Lower leg skin (tissue), 4 donors: ENCODE results near the gene PAQR8. TPM values are rescaled to one million over a fixed set of nuclear protein-coding genes. Genes with fewer than 3 reads are reported as not detected.

Source experiments
- DNase-seq, 2 donors: peaks; one replicate each; pipeline ENCODE4 v3.0.0-alpha.2; 2019; ENCODE audit warnings: low spot score in 2 of 2
- H3K4me3 ChIP-seq: fragments of 200-600 bp; sonication (generic); 2 replicates; pipeline ENCODE4 v1.5.1; 2017; ENCODE audit warnings: mild to moderate bottlenecking, low read depth; ENCODE audit not compliant: poor library complexity, severe bottlenecking
- POLR2A ChIP-seq, 2 donors: fragments of 450-650 bp; IDR thresholded peaks; one replicate each; pipeline ENCODE4 v1.6.1; 2016 to 2017; ENCODE audit warnings: antibody characterized with exemption in 2 of 2, mild to moderate bottlenecking in 1 of 2, moderate library complexity in 1 of 2
- WGBS, 2 donors: methylation state at CpG; one replicate each; pipeline ENCODE4 v1.1.5; 2018; 5-methylcytosine and 5-hydroxymethylcytosine counted together
- intact Hi-C: fragments of 100-400 bp; cut with DNase I; formaldehyde crosslinking; loops from one replicate; pipeline ENCODE4 v1.15.0; 2023; ENCODE audit warnings: low total_unique reads
- total RNA-seq, 4 donors: library from RNA; depleted of rRNA; stranded (reverse); fragments of >200 nt; gene quantifications; one replicate each; pipeline ENCODE4 v1.1.0, GENCODE V29; 2016

PAQR8 gene
- total RNA-seq, 4 donors from 2014 or later: 1.6 to 4.3 (median 2.1) TPM

DNA sequence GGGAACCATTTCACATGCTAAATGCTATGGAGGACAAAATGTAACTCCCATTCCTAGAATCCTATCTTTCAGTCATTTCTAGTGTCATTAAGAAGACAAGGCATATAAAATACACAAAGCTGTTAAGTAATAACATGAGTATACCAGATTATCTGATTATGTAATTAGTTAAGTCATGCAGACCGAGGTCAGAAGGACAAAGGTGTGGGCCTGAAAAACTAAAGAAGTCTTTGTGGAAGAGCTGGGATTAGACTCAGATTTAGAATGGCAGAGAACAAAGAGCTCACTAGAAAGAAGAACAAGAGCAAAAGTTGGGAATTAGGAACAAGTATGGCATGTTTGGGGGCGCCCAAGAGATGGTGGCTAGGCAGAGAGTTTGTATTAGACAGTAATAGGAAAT lies 95.1 kb downstream of the PAQR8 start:
- WGBS, 2 donors: 85 to 90% methylated on average over 2 of the region's 2 CpGs
- no peak overlapping the region for H3K4me3 ChIP-seq
- TF ChIP-seq POLR2A (IDR thresholded peaks at IDR 0.05): no peak
- intact Hi-C loops: no loop called here
- DNase-seq: no peak

Other genes with a start within 250 kb of the PAQR8 start
- not detected for gene IL17A, start 175.8 kb upstream of the PAQR8 start, total RNA-seq
- not detected for gene IL17F, start 117.7 kb upstream of the PAQR8 start, total RNA-seq
- gene MCM3, start 77.4 kb upstream of the PAQR8 start, total RNA-seq: 10 to 100 TPM; 17.8 to 33.6 (median 25.3) TPM
- gene EFHC1, start 58.2 kb downstream of the PAQR8 start, total RNA-seq: 10 to 100 TPM; 12.2 to 22.8 (median 18.1) TPM
- gene TRAM2, start 214.9 kb downstream of the PAQR8 start, total RNA-seq: 10 to 100 TPM in 1 of 4 donors, 1 to 10 TPM in 3; 3.7 to 11.5 (median 7.0) TPM